ENCODE data around the gene ADISSP.

The ADISSP gene

DNA sequence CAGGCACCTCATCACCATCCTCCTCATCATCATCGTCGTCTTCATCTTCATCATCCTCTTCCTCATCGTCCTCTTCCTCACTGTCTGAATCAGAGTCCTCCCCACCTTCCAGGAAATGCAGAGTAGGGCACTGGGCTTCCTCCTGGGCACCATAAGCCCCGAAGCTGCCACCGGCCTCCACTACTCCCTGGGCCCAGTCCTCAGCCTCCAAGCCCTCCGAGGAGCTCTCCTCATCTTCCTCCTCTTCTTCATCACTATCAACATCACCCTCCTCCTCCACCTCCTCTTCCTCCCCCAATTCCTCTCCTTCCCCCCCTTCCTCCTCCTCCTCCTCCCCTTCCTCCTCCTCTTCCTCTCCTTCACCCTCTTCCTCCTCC is 17.3 kb upstream of the ADISSP start (continued):
- TF ChIP-seq YY2 (tag by site-specific recombination; IDR thresholded peaks at IDR 0.05), result peak; percentile 14; the same call in 1 of the 2 replicates
- TF ChIP-seq KLF7 (tag by site-specific recombination; IDR thresholded peaks at IDR 0.05; ENCODE audit: borderline replicate concordance), result no peak
- no peak for TF ChIP-seq ZNF670 (tag by site-specific recombination; IDR thresholded peaks at IDR 0.05; ENCODE audit: low read depth)
- TF ChIP-seq, protein P1, sequence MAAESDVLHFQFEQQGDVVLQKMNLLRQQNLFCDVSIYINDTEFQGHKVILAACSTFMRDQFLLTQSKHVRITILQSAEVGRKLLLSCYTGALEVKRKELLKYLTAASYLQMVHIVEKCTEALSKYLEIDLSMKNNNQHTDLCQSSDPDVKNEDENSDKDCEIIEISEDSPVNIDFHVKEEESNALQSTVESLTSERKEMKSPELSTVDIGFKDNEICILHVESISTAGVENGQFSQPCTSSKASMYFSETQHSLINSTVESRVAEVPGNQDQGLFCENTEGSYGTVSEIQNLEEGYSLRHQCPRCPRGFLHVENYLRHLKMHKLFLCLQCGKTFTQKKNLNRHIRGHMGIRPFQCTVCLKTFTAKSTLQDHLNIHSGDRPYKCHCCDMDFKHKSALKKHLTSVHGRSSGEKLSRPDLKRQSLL (tag by site-specific recombination; IDR thresholded peaks at IDR 0.05), result no peak
- no peak for TF ChIP-seq ZNF24 (tag by site-specific recombination; IDR thresholded peaks at IDR 0.05)
- peak; percentile 94 for TF ChIP-seq ZFHX2 (tag by site-specific recombination; conservative IDR thresholded peaks at IDR 0.05)
- no peak for TF ChIP-seq ZNF133 (tag by site-specific recombination; IDR thresholded peaks at IDR 0.05)
- peak; percentile 99 for TF ChIP-seq EGR2 (tag by site-specific recombination; IDR thresholded peaks at IDR 0.05; ENCODE audit: low read depth)
- TF ChIP-seq ZNF654 (tag by site-specific recombination; IDR thresholded peaks at IDR 0.05; ENCODE audit: low read depth), result no peak
- TF ChIP-seq, protein P2, sequence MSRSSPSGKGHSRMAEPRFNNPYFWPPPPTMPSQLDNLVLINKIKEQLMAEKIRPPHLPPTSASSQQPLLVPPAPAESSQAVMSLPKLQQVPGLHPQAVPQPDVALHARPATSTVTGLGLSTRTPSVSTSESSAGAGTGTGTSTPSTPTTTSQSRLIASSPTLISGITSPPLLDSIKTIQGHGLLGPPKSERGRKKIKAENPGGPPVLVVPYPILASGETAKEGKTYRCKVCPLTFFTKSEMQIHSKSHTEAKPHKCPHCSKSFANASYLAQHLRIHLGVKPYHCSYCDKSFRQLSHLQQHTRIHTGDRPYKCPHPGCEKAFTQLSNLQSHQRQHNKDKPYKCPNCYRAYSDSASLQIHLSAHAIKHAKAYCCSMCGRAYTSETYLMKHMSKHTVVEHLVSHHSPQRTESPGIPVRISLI (tag by site-specific recombination; IDR thresholded peaks at IDR 0.05), result no peak
- TF ChIP-seq, protein P3, sequence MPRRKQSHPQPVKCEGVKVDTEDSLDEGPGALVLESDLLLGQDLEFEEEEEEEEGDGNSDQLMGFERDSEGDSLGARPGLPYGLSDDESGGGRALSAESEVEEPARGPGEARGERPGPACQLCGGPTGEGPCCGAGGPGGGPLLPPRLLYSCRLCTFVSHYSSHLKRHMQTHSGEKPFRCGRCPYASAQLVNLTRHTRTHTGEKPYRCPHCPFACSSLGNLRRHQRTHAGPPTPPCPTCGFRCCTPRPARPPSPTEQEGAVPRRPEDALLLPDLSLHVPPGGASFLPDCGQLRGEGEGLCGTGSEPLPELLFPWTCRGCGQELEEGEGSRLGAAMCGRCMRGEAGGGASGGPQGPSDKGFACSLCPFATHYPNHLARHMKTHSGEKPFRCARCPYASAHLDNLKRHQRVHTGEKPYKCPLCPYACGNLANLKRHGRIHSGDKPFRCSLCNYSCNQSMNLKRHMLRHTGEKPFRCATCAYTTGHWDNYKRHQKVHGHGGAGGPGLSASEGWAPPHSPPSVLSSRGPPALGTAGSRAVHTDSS (tag by site-specific recombination; IDR thresholded peaks at IDR 0.05), result peak; percentile 100
- TF ChIP-seq, protein P4, sequence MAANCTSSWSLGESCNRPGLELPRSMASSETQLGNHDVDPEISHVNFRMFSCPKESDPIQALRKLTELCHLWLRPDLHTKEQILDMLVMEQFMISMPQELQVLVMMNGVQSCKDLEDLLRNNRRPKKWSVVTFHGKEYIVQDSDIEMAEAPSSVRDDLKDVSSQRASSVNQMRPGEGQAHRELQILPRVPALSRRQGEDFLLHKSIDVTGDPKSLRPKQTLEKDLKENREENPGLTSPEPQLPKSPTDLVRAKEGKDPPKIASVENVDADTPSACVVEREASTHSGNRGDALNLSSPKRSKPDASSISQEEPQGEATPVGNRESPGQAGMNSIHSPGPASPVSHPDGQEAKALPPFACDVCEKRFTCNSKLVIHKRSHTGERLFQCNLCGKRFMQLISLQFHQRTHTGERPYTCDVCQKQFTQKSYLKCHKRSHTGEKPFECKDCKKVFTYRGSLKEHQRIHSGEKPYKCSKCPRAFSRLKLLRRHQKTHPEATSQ (tag by site-specific recombination; IDR thresholded peaks at IDR 0.05), result no peak
- TF ChIP-seq ZNF596 (tag by site-specific recombination; IDR thresholded peaks at IDR 0.05), result no peak
- TF ChIP-seq ZNF366 (tag by site-specific recombination; conservative IDR thresholded peaks at IDR 0.05), result peak; percentile 74

DNA sequence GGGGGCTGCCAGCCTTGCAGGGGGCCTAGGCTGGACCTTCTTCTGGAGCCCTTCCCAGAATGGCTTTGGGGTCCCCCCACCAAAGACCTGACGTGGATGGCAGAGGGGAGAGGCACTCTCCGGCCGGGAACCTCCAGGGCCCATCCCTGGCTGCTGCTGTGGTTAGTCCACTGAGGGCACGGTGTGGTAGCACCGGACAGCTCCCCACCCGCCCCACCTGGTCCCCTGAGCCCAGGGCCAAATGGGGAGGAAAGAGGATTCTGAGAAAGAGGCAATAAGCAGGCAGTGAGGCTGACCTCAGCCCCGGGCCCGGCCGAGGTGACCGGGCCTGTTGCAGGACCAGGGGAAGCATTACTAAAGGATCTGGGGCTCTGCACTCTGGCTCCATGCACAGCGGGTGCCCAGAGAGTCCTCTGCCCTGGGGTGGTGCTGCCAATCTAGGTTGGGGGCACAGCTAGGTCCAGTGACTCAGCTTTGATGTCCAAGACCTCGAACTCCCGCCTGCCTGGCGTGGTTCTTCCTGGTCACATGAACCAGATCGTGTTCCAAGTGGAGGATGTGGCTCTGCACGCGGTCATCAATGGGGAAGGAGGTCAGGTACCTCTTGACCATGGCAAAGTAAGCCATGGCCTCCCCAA is 16.8 kb upstream of the ADISSP start:
- no peak overlapping the region for H3K4me3 ChIP-seq (ENCODE audit: low read depth, low read length)
- CTCF ChIA-PET, result interaction anchor here (0.6 to 10.3 kb wide), 5 partner anchors 10 to 132 kb away, joined by 3 to 142 read pairs (median 4); partner anchors contain the start of gene AP5S1
- no peaks in the 10 kb centered on the region for H3K9me3 ChIP-seq (ENCODE audit: control insufficient read depth, insufficient read depth, low read depth, low read length)
- POLR2A ChIA-PET, result interaction anchor here (0.6 to 3.9 kb wide), 3 partner anchors 30 to 75 kb away, joined by 3 to 30 read pairs (median 6); partner anchors contain the start of gene AP5S1
- peaks cover 0 to 21% of the 10 kb centered on the region in 2 experiments; a peak in 2 of 3 replicates for H3K36me3 ChIP-seq (ENCODE audit: control insufficient read depth in 2 of 2, insufficient read depth in 1 of 2, low read length in 2 of 2)
- peaks cover 17% of the 10 kb centered on the region; the same call in 1 of the 2 replicates for H3K4me1 ChIP-seq (ENCODE audit: control insufficient read depth, insufficient read depth, low read length)
- 0 out of 2 replicates have a peak overlapping the region, but pooled peaks have one; percentile 24 for H3K27ac ChIP-seq (ENCODE audit: extremely low read depth, low read depth, low read length)
- TF ChIP-seq ZNF423 (tag by site-specific recombination; IDR thresholded peaks at IDR 0.05), result no peak
- no peak for TF ChIP-seq ZNF211 (tag by site-specific recombination; IDR thresholded peaks at IDR 0.05; ENCODE audit: low read depth)
- no peak for TF ChIP-seq HOXA7 (CRISPR knock-in tag; IDR thresholded peaks at IDR 0.05; ENCODE audit: borderline replicate concordance)
- TF ChIP-seq ZNF174 (tag by site-specific recombination; IDR thresholded peaks at IDR 0.05), result no peak
- TF ChIP-seq, protein P5, sequence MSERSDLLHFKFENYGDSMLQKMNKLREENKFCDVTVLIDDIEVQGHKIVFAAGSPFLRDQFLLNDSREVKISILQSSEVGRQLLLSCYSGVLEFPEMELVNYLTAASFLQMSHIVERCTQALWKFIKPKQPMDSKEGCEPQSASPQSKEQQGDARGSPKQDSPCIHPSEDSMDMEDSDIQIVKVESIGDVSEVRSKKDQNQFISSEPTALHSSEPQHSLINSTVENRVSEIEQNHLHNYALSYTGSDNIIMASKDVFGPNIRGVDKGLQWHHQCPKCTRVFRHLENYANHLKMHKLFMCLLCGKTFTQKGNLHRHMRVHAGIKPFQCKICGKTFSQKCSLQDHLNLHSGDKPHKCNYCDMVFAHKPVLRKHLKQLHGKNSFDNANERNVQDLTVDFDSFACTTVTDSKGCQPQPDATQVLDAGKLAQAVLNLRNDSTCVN (tag by site-specific recombination; optimal IDR thresholded peaks at IDR 0.05), result no peak
- TF ChIP-seq ZNF510 (tag by site-specific recombination; IDR thresholded peaks at IDR 0.05; ENCODE audit: insufficient replicate concordance), result no peak
- no peak for TF ChIP-seq KLF8 (tag by site-specific recombination; IDR thresholded peaks at IDR 0.05)
- TF ChIP-seq, protein P3 (tag by site-specific recombination; IDR thresholded peaks at IDR 0.05), result no peak
- TF ChIP-seq, protein P6, sequence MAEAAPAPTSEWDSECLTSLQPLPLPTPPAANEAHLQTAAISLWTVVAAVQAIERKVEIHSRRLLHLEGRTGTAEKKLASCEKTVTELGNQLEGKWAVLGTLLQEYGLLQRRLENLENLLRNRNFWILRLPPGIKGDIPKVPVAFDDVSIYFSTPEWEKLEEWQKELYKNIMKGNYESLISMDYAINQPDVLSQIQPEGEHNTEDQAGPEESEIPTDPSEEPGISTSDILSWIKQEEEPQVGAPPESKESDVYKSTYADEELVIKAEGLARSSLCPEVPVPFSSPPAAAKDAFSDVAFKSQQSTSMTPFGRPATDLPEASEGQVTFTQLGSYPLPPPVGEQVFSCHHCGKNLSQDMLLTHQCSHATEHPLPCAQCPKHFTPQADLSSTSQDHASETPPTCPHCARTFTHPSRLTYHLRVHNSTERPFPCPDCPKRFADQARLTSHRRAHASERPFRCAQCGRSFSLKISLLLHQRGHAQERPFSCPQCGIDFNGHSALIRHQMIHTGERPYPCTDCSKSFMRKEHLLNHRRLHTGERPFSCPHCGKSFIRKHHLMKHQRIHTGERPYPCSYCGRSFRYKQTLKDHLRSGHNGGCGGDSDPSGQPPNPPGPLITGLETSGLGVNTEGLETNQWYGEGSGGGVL (tag by site-specific recombination; IDR thresholded peaks at IDR 0.05), result no peak
- no peak for TF ChIP-seq ZFHX2 (tag by site-specific recombination; conservative IDR thresholded peaks at IDR 0.05)
- TF ChIP-seq ZNF600 (tag by site-specific recombination; IDR thresholded peaks at IDR 0.05), result peak; percentile 58; the same call in 1 of the 2 replicates
- no peak for TF ChIP-seq ZNF404 (tag by site-specific recombination; IDR thresholded peaks at IDR 0.05)
- TF ChIP-seq ZNF501 (tag by site-specific recombination; IDR thresholded peaks at IDR 0.05), result no peak
- TF ChIP-seq SCRT2 (tag by site-specific recombination; IDR thresholded peaks at IDR 0.05), result no peak
